Activated naive CD4-positive, alpha-beta T cell treated with anti-CD3 and anti-CD28 coated beads, Interleukin-2, amount 50 U/mL, for 24 hours (primary cell): Measurements from ENCODE around the gene TDG.
A peak's percentile ranks its signal among the peaks of the same experiment; 100 is the strongest.
"Not testable (repeated sequence)": the region's sequence is repeated elsewhere in the genome, so short reads cannot be mapped to it uniquely, and the experiment has no call there.

Experiments
- H3K27ac Mint-ChIP-seq: one replicate; pipeline ENCODE4 v1.8.0; 2021; ENCODE audit warnings: mild to moderate bottlenecking, mixed read lengths
- H3K27me3 Mint-ChIP-seq: one replicate; pipeline ENCODE4 v1.8.0; 2021; ENCODE audit warnings: mixed read lengths
- H3K36me3 Mint-ChIP-seq: one replicate; pipeline ENCODE4 v1.8.0; 2021; ENCODE audit warnings: mixed read lengths
- H3K4me1 Mint-ChIP-seq: one replicate; pipeline ENCODE4 v1.8.0; 2021; ENCODE audit warnings: mixed read lengths
- H3K4me3 Mint-ChIP-seq: one replicate; pipeline ENCODE4 v1.8.0; 2021; ENCODE audit warnings: mild to moderate bottlenecking, mixed read lengths
- H3K9me3 Mint-ChIP-seq: one replicate; pipeline ENCODE4 v1.8.0; 2021; ENCODE audit warnings: mixed read lengths

The TDG gene

DNA sequence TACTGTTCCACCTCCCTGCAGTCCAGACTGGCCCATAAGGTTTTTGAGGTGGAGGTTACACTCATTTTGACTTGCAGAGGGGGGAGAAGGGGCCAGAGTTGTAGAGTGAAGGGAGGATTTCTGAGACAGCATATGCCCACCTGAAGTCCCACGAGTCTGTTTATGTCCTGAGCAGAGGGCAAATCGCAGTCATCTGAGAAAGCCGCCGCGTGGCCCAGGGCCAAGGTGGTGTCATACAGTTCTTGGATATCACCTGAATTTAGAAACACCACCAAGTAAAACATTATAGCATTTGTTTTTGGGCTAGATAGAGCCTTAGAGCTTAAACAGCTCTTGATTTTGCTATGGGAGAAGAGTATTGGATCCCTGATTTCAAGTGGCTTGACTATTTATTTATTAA lies 30.9 kb downstream of the TDG start:
- no peaks in the 10 kb centered on the region for H3K4me1 Mint-ChIP-seq
- H3K4me3 Mint-ChIP-seq = no peak overlapping the region
- H3K36me3 Mint-ChIP-seq = no peaks in the 10 kb centered on the region
- H3K27ac Mint-ChIP-seq = no peak overlapping the region
- H3K9me3 Mint-ChIP-seq = no peaks in the 10 kb centered on the region
- H3K27me3 Mint-ChIP-seq = peaks cover 6% of the 10 kb centered on the region

GRCh38 chr12:103997286-103997900 lies 31.7 kb downstream of the TDG start:
- no peaks in the 10 kb centered on the region for H3K9me3 Mint-ChIP-seq
- H3K27ac Mint-ChIP-seq = no peak overlapping the region
- no peaks in the 10 kb centered on the region for H3K4me1 Mint-ChIP-seq
- no peaks in the 10 kb centered on the region for H3K36me3 Mint-ChIP-seq
- H3K27me3 Mint-ChIP-seq = peaks cover 6% of the 10 kb centered on the region
- no peak overlapping the region for H3K4me3 Mint-ChIP-seq

GRCh38 chr12:103998976-103999375 lies 33.3 kb downstream of the TDG start:
- Mint-ChIP-seq H3K9me3 (no peaks in the 10 kb centered on the region), H3K4me1 (no peaks in the 10 kb centered on the region), H3K27me3 (peaks cover 14% of the 10 kb centered on the region), H3K36me3 (no peaks in the 10 kb centered on the region), H3K27ac (no peak overlapping the region), H3K4me3 (no peak overlapping the region)

DNA sequence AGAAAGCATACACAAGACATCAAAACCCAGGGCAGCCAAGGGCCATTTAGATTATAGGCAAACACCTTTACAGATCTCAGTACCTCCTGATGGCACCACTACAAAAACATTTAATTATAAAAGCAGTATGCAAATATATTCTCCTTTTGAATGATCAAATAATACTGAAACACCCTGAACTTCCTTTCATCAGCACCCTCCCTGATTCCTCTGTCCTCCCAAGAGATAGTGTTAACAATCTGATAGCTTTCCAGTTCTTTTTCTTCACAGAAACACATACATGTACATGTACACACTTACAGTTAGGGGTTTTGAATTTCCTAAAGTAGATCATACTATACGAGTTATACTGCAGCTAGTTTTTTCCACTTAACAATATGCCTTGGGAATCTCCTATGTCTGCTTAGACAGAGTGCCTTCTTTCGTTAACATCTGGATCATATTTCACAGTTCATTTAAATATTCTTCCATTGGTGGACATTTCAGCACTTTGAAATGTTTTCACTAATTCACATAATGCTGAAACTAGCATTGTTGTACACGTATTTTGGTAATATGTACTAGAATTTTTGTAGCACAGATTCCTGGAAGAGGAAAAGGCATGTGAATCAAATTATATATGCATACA lies 35.2 kb downstream of the TDG start:
- Mint-ChIP-seq H3K27me3 (peaks cover 16% of the 10 kb centered on the region), H3K9me3 (no peaks in the 10 kb centered on the region), H3K27ac (no peak overlapping the region), H3K4me1 (no peaks in the 10 kb centered on the region), H3K36me3 (no peaks in the 10 kb centered on the region), H3K4me3 (no peak overlapping the region)

- Mint-ChIP-seq H3K27ac (no peak overlapping the region), H3K4me1 (no peaks in the 10 kb centered on the region), H3K36me3 (no peaks in the 10 kb centered on the region), H3K4me3 (no peak overlapping the region), H3K27me3 (peaks cover 16% of the 10 kb centered on the region), H3K9me3 (no peaks in the 10 kb centered on the region)
These were observed 37.0 kb downstream of the TDG start for GRCh38 chr12:104002686-104003085.

GRCh38 chr12:104003596-104003995 lies 37.9 kb downstream of the TDG start:
- Mint-ChIP-seq H3K27me3 (peaks cover 18% of the 10 kb centered on the region), H3K27ac (no peak overlapping the region), H3K9me3 (no peaks in the 10 kb centered on the region), H3K4me1 (no peaks in the 10 kb centered on the region), H3K4me3 (no peak overlapping the region), H3K36me3 (peaks cover 2% of the 10 kb centered on the region)

DNA sequence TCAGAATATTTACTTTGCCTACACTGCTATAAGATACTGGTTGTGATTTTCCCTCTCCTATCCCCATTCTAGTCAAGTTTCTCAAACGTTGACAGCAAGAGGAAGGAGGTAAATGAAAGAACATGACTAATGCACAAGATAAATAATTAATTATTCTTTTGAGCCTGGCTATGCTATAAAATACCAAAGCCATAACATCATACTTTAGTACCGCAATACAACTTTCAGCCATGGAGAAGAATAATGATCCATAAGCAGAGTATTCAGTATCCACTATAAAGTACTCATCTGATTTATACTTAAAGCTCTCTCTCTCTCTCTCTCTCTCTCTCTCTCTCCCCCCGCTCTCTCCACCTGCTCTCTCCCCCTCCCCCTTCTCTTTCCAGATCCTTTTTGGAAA lies 41.3 kb downstream of the TDG start:
- Mint-ChIP-seq H3K27ac (no peak overlapping the region), H3K4me3 (no peak overlapping the region), H3K27me3 (peaks cover 16% of the 10 kb centered on the region), H3K9me3 (no peaks in the 10 kb centered on the region), H3K36me3 (peaks cover 2% of the 10 kb centered on the region), H3K4me1 (no peaks in the 10 kb centered on the region)

DNA sequence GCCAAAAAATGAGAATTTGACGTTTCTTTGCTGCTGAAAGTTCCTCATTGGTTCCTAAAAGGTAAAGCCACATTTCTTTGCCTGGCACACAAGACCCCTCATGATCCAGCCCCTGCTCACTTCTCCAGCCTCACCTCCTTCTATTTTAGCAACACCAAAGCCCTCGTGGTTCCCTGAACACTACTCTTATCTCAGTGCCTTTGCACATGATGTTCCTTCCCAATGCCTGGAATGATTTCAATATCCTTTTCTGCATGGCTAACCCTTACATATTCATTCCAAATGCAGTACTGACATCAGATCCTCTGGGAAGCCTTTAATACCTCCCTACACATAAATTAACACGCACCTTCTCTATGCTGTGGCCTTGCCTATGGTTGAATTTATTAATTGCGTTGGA lies 44.4 kb downstream of the TDG start:
- no peak overlapping the region for H3K4me3 Mint-ChIP-seq
- H3K9me3 Mint-ChIP-seq = no peaks in the 10 kb centered on the region
- H3K36me3 Mint-ChIP-seq = peaks cover 2% of the 10 kb centered on the region
- H3K27ac Mint-ChIP-seq = no peak overlapping the region
- peaks cover 8% of the 10 kb centered on the region for H3K27me3 Mint-ChIP-seq
- no peaks in the 10 kb centered on the region for H3K4me1 Mint-ChIP-seq

DNA sequence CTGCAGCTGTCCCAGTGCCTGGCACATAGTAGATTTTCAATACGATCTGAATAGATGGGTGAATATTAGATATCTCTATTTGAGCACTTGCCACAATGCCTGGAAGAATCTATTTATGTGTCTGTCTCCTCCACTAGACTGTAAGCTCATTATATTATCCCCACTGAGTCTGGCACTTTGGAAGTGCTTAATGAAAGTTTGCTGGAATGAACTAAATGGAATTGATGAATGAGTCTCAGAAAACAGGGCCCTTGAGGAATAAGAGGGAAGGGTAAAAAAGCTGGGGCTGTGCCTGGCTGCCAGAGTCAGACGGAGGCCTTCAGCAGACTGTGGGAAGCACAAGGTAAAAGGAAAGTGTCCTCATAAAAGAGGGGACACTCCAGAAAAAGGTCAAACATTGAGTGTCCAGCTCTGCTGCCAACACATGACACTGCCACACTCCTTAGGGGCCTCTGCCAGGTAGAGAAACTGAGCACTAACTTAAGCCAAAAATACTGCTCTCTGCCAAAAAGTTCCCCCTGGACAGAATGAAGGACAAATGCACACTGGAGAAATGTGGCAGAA lies 45.0 kb downstream of the TDG start:
- H3K4me3 Mint-ChIP-seq = no peak overlapping the region
- H3K9me3 Mint-ChIP-seq = no peaks in the 10 kb centered on the region
- H3K27ac Mint-ChIP-seq = no peak overlapping the region
- H3K4me1 Mint-ChIP-seq = no peaks in the 10 kb centered on the region
- peaks cover 2% of the 10 kb centered on the region for H3K36me3 Mint-ChIP-seq
- H3K27me3 Mint-ChIP-seq = peaks cover 5% of the 10 kb centered on the region

- Mint-ChIP-seq H3K4me3 (no peak overlapping the region), H3K27me3 (peaks cover 5% of the 10 kb centered on the region), H3K4me1 (no peaks in the 10 kb centered on the region), H3K36me3 (peaks cover 2% of the 10 kb centered on the region), H3K27ac (peak overlapping the region; percentile 1), H3K9me3 (no peaks in the 10 kb centered on the region)
These were observed 45.6 kb downstream of the TDG start for GRCh38 chr12:104011253-104011652.

- H3K36me3 Mint-ChIP-seq = peaks cover 2% of the 10 kb centered on the region
- H3K9me3 Mint-ChIP-seq = no peaks in the 10 kb centered on the region
- no peaks in the 10 kb centered on the region for H3K4me1 Mint-ChIP-seq
- no peak overlapping the region for H3K27ac Mint-ChIP-seq
- no peak overlapping the region for H3K4me3 Mint-ChIP-seq
- peaks cover 4% of the 10 kb centered on the region for H3K27me3 Mint-ChIP-seq
These were observed 46.7 kb downstream of the TDG start for GRCh38 chr12:104012331-104012730.

GRCh38 chr12:104021862-104022261 lies 56.2 kb downstream of the TDG start:
- not testable (repeated sequence) for H3K27me3 Mint-ChIP-seq, H3K4me1 Mint-ChIP-seq, H3K4me3 Mint-ChIP-seq, H3K36me3 Mint-ChIP-seq, H3K9me3 Mint-ChIP-seq
- peak overlapping the region; percentile 68 for H3K27ac Mint-ChIP-seq

GRCh38 chr12:104022786-104023185 lies 57.1 kb downstream of the TDG start:
- no peaks in the 10 kb centered on the region for H3K4me1 Mint-ChIP-seq
- H3K9me3 Mint-ChIP-seq = no peaks in the 10 kb centered on the region
- H3K27me3 Mint-ChIP-seq = peaks cover 10% of the 10 kb centered on the region
- no peaks in the 10 kb centered on the region for H3K36me3 Mint-ChIP-seq
- no peak overlapping the region for H3K27ac Mint-ChIP-seq
- H3K4me3 Mint-ChIP-seq = no peak overlapping the region

DNA sequence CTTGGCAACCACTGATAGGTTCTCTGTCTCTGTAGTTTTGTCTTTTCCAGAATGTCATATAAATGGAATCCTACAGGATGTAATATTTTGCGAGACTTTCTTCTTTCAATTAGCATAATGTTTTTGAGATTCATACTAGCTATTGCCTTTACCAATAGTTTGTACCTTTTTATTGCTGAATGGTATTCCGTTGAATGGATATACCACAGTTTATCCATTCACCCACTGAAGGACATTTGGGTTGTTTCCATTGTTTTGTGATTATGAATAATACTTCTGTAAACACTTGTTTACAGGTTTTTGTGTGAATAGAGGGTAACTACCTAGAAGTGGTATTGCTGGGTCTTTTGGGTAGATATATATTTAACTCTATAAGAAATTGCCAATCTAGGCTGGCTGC lies 58.0 kb downstream of the TDG start:
- Mint-ChIP-seq H3K4me1 (no peaks in the 10 kb centered on the region), H3K36me3 (no peaks in the 10 kb centered on the region), H3K27me3 (peaks cover 10% of the 10 kb centered on the region), H3K9me3 (no peaks in the 10 kb centered on the region), H3K27ac (no peak overlapping the region), H3K4me3 (no peak overlapping the region)

- H3K36me3 Mint-ChIP-seq = no peaks in the 10 kb centered on the region
- peaks cover 10% of the 10 kb centered on the region for H3K27me3 Mint-ChIP-seq
- H3K9me3 Mint-ChIP-seq = no peaks in the 10 kb centered on the region
- H3K4me3 Mint-ChIP-seq = no peak overlapping the region
- H3K27ac Mint-ChIP-seq = no peak overlapping the region
- no peaks in the 10 kb centered on the region for H3K4me1 Mint-ChIP-seq
These were observed 58.7 kb downstream of the TDG start for GRCh38 chr12:104024348-104024747.

- H3K27ac Mint-ChIP-seq = no peak overlapping the region
- no peak overlapping the region for H3K4me3 Mint-ChIP-seq
- no peaks in the 10 kb centered on the region for H3K4me1 Mint-ChIP-seq
- H3K9me3 Mint-ChIP-seq = no peaks in the 10 kb centered on the region
- no peaks in the 10 kb centered on the region for H3K36me3 Mint-ChIP-seq
- peaks cover 6% of the 10 kb centered on the region for H3K27me3 Mint-ChIP-seq
These were observed 60.1 kb downstream of the TDG start for GRCh38 chr12:104025771-104026170.
